Mesothelial cell of epicardium (in vitro differentiated cells): ENCODE data around the gene ZNF629. TPM values are rescaled to one million over a fixed set of nuclear protein-coding genes. Genes with fewer than 3 reads are reported as not detected.
A peak's percentile ranks its signal among the peaks of the same experiment; 100 is the strongest.
"Not testable (repeated sequence)": the region's sequence is repeated elsewhere in the genome, so short reads cannot be mapped to it uniquely, and the experiment has no call there.

Experiments
- DNase-seq, 2 experiments: peaks; one replicate each; pipeline ENCODE4 v3.0.0; 2021; ENCODE audit warnings: low spot score in 2 of 2; ENCODE audit not compliant: unreplicated experiment in 2 of 2
- H3K27ac Mint-ChIP-seq: 2 replicates; pipeline ENCODE4 v1.8.0; 2021; ENCODE audit warnings: mixed read lengths
- H3K27me3 Mint-ChIP-seq: 2 replicates; pipeline ENCODE4 v1.8.0; 2021; ENCODE audit warnings: low read depth, mixed read lengths
- H3K36me3 Mint-ChIP-seq: 2 replicates; pipeline ENCODE4 v1.8.0; 2021; ENCODE audit warnings: mixed read lengths
- H3K4me1 Mint-ChIP-seq: 2 replicates; pipeline ENCODE4 v1.8.0; 2021; ENCODE audit warnings: mixed read lengths
- H3K4me3 Mint-ChIP-seq: 2 replicates; pipeline ENCODE4 v1.8.0; 2021; ENCODE audit warnings: mild to moderate bottlenecking, moderate library complexity, mixed read lengths
- H3K9me3 Mint-ChIP-seq: 2 replicates; pipeline ENCODE4 v1.8.0; 2021; ENCODE audit warnings: mixed read lengths
- CTCF ChIP-seq: fragments of 200-600 bp; sonication (generic); IDR thresholded peaks from one replicate; pipeline ENCODE4 v1.5.0; 2021; ENCODE audit warnings: antibody characterized with exemption; ENCODE audit not compliant: unreplicated experiment
- total RNA-seq: library from RNA; stranded (reverse); gene quantifications from 3 replicates; pipeline ENCODE4 v1.2.1, GENCODE V29; 2021

The ZNF629 gene
- total RNA-seq, 1 donor from 2014 or later = 40.8 TPM

- H3K9me3 Mint-ChIP-seq = peaks cover 4% of the 10 kb centered on the region
- TF ChIP-seq CTCF = no peak
- peaks cover 4% of the 10 kb centered on the region for H3K36me3 Mint-ChIP-seq
- H3K27ac Mint-ChIP-seq = no peak overlapping the region
- peaks cover 1% of the 10 kb centered on the region for H3K27me3 Mint-ChIP-seq
- DNase-seq = no peak
- no peaks in the 10 kb centered on the region for H3K4me1 Mint-ChIP-seq
- H3K4me3 Mint-ChIP-seq = no peak overlapping the region
These were observed 34.9 kb upstream of the ZNF629 start for GRCh38 chr16:30821891-30822290.

- not testable (repeated sequence) for H3K4me1 Mint-ChIP-seq, H3K36me3 Mint-ChIP-seq, H3K9me3 Mint-ChIP-seq, H3K4me3 Mint-ChIP-seq, H3K27ac Mint-ChIP-seq, H3K27me3 Mint-ChIP-seq, DNase-seq
These were observed 34.4 kb upstream of the ZNF629 start for GRCh38 chr16:30821441-30821840.

GRCh38 chr16:30820952-30821421, 34.0 kb upstream of the ZNF629 start:
- no peak overlapping the region for H3K4me3 Mint-ChIP-seq
- H3K9me3 Mint-ChIP-seq = peaks cover 4% of the 10 kb centered on the region
- H3K4me1 Mint-ChIP-seq = no peaks in the 10 kb centered on the region
- H3K27ac Mint-ChIP-seq = no peak overlapping the region
- H3K27me3 Mint-ChIP-seq = no peaks in the 10 kb centered on the region
- no peak for TF ChIP-seq CTCF
- DNase-seq = no peak
- peaks cover 4% of the 10 kb centered on the region for H3K36me3 Mint-ChIP-seq

DNA sequence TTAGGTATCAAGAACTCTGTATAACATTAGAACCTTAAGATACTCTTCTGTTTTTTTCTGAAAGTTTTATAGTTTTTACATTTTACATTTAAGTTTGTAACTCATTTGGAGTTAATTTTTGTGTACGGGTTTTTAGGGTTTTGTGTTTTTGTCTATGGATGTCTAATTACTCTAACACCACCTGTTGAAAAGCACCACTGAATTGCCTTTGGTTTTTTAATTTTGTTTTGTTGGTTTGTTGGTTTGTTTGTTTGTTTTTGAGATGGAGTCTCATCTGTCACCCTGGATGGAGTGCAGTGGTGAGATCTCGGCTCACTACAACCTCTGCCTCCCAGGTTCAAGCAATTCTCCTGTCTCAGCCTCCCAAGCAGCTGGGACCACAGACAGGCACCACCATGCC, 29.8 kb upstream of the ZNF629 start:
- peaks cover 2% of the 10 kb centered on the region for H3K36me3 Mint-ChIP-seq
- DNase-seq = no peak
- H3K27ac Mint-ChIP-seq = no peak overlapping the region
- no peak for TF ChIP-seq CTCF
- no peaks in the 10 kb centered on the region for H3K27me3 Mint-ChIP-seq
- H3K9me3 Mint-ChIP-seq = peaks cover 2% of the 10 kb centered on the region
- no peak overlapping the region for H3K4me3 Mint-ChIP-seq
- peaks cover 6% of the 10 kb centered on the region for H3K4me1 Mint-ChIP-seq

DNA sequence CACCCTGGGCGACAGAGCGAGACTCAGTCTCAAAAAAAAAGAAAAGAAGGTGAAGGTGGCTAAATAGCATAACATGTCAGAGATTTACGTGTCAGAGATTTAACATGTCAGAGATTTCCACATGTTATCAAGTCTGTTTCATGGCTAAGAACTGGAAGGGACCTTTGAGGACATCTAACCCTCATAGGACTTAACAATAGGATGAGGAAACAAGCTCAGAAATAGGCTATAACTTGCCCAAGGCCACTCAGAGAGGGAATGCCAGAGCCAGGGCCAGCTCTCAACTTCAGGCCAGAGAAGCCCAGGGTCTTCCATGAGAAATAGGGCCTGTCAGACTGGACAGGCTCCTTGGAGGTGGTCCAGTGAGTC, 26.8 kb upstream of the ZNF629 start:
- no peaks in the 10 kb centered on the region for H3K27me3 Mint-ChIP-seq
- H3K4me1 Mint-ChIP-seq = peaks cover 6% of the 10 kb centered on the region
- H3K9me3 Mint-ChIP-seq = no peaks in the 10 kb centered on the region
- peak overlapping the region; percentile 69 for H3K27ac Mint-ChIP-seq
- DNase-seq = no peak
- no peak for TF ChIP-seq CTCF
- H3K4me3 Mint-ChIP-seq = peak overlapping the region; percentile 70
- H3K36me3 Mint-ChIP-seq = no peaks in the 10 kb centered on the region

GRCh38 chr16:30809675-30810074, 22.7 kb upstream of the ZNF629 start:
- H3K27me3 Mint-ChIP-seq, H3K36me3 Mint-ChIP-seq, H3K4me3 Mint-ChIP-seq: not testable (repeated sequence)

DNA sequence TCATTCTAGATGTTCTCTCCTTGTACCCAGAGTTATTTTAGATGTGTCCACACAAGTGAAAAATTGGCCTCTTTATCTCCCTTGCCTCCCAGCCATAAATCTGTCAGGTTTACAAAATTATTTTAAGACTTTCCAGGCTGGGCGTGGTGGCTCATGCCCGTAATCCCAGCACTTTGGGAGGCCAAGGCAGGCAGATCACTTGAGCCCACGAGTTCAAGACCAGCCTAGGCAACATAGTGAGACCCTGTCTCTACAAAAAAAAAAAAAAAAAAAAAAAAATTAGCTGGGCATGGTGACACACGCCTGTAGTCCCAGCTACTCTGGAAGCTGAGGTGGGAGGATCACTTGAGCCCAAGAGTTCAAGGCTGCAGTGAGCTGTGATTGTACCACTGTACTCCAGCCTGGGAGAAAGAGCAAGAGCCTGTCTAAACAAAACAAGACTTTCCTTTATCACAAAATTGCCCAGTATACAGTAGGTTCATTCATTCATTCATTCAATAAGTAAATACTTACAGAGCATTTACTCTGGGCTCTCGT, 22.0 kb upstream of the ZNF629 start:
- H3K9me3 Mint-ChIP-seq, H3K27me3 Mint-ChIP-seq, H3K36me3 Mint-ChIP-seq, DNase-seq, H3K4me3 Mint-ChIP-seq: not testable (repeated sequence)
- Mint-ChIP-seq H3K4me1 (peaks cover 19% of the 10 kb centered on the region), H3K27ac (peak overlapping the region; percentile 9)

More at GRCh38 chr16:30809675-30810074, 22.7 kb upstream of the ZNF629 start:
- DNase-seq, H3K27ac Mint-ChIP-seq, H3K9me3 Mint-ChIP-seq: not testable (repeated sequence)
- H3K4me1 Mint-ChIP-seq = peaks cover 20% of the 10 kb centered on the region
